ENCODE data around the gene MACROH2A2.

MACROH2A2 gene

DNA sequence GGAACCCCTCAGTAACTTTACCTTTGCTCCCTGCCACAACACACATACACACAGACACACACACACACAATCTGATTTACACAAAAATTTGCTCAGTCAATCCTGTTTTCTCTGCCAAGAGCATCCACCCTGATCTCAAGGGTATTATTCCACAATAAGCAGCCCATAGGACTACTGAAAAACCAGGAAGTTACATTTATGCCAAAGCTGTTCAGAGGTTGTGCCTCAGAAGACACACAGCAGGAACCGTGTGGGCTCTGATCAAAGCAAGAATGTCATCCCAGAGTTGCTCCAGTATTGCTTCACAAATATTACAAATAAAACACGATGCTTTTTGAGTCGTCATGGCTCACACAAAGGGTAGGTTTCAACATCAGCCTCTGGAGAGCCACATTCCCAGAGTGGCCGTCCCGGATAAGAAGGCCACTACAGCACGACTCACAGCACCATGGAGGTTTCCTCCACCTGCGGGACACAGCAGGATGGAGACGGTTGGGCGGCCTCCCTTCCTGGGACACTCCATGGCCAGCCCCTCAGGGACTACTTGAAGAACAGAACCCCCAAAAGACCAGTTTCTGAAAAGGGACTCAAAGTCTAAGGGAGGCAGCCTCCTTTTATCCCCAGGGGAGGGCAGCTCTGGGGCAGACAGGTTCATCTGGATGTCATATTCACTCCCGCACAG, 78.4 kb downstream of the MACROH2A2 start:
- DNase-seq (ENCODE audit: low spot score) = peak; percentile 40

DNA sequence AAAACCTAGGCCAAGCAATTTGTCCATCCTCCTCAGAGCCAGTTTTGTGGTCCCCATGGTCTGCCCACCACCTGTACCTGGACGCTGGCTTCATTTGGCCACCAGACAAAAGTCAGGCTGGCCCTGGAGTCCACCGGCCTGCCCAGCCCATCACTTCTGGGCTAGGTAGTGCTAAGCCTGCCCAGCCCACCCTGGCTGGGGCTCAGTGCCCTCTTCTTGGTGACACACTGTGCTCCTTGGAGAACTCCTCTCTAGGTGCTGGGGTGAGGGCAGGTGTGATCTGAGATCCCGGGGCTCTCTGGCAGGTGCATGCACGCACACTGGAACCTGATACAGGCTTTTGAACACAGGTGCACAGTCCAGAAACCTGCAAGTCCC, 78.9 kb downstream of the MACROH2A2 start:
- no peak for DNase-seq (ENCODE audit: low spot score)

DNA sequence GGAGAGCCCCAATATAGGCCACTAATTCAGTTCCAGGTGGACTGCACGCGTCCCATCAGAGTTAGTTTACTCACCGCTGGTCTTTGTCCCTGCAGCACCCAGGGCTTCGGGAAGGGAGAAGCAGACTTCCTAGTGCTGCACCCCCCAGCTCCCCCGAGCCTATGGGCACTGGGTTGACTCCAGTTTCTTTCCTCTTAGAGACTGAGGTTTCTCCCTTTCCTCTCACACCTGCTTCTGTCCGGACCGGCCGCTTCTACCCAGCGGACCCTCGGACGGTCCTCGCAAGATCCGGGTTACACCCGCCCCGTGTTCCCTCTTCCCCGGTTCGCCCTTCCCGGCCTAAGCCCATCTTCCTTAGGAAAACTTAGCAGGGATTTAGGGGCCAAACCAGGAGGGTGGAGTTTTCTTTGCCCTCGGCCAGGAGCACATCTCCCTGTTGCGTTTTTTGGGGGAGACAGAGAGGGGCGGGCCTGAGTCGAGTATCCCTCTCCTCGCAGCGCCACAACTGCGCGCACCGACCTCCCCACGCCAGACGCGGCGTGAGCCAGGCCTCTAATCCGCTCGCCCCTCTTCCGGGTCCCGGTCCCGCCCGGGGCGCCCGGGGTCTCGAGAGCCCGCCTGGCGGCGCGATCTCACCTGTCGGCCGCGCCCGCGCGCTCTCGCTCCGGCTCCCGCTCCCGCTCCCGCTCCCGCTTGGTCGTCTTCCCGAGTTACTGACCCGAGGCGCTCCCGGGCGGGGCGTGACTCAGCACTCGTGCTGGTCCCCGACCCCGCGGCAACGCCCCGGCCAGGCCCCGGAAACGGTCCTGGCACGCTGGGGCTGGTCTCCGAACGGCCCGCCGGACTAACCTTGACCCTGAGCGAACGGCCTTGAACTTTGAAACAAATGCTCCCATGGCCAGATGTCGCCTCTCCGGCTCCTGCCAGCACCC, 79.7 kb downstream of the MACROH2A2 start, which contains the start of gene AIFM2:
Gene AIFM2 (minus strand): TSS at position 728 of the 932 bp plus-strand sequence. CDS start 8,741 bp downstream, outside the sequence.
- peak; percentile 92 for DNase-seq (ENCODE audit: low spot score)

DNA sequence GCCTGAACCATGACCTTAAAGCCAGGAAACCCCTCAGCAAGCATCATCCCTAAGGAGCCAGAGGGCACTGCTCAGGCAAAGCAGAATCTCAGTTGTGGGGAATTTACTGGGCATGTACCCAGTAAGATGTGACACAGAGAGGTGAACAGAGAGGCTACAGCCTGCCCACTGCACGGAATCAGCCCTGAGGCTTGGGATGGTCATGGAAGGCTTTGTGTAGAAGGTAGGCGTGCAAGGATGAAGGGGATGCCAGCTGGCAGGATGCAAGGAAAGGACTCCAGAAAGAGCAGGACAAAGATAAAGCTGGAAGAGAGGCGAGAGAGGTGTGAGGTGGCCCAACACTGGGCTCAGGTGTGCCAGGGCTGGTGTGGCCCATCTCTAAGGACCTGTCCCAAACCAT, 82.4 kb downstream of the MACROH2A2 start:
- no peak for DNase-seq (ENCODE audit: low spot score)

DNA sequence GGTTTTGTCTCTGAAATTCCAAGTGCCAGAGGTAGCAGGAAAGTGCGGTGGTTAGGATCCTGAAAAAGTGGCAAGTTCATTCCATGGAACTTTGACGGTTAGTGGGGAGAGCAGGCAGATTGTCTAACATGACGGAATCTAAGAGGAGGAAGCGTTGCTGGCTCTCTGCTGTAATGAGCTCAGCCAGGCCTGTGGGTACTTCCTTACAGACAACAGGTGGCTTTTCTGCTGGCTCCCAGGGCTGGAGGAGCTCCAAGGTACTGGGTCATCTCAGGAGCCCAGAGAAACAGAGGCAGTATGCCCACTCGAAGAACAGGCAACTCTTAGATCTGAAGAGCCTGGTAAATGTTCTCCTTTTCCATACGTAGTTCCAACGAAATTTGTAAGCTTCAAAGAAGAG, 83.0 kb downstream of the MACROH2A2 start:
- DNase-seq (ENCODE audit: low spot score) = no peak

DNA sequence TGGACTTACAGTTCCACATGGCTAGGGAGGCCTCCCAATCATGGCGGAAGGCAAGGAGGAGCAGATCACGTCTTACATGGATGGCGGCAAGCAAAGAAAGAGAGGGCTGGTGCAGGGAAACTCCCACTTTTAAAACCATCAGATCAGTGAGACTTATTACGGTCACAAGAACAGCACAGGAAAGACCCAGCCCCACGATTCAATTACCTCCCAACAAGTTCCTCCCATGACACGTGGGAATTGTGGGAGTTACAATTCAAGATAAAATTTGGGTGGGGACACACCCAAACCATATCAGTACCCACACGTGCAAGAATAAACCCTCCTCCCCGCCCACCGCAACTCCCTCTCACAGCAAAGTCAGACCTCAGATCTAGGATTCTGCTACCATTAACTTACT, 84.5 kb downstream of the MACROH2A2 start:
- DNase-seq (ENCODE audit: low spot score) = no peak

DNA sequence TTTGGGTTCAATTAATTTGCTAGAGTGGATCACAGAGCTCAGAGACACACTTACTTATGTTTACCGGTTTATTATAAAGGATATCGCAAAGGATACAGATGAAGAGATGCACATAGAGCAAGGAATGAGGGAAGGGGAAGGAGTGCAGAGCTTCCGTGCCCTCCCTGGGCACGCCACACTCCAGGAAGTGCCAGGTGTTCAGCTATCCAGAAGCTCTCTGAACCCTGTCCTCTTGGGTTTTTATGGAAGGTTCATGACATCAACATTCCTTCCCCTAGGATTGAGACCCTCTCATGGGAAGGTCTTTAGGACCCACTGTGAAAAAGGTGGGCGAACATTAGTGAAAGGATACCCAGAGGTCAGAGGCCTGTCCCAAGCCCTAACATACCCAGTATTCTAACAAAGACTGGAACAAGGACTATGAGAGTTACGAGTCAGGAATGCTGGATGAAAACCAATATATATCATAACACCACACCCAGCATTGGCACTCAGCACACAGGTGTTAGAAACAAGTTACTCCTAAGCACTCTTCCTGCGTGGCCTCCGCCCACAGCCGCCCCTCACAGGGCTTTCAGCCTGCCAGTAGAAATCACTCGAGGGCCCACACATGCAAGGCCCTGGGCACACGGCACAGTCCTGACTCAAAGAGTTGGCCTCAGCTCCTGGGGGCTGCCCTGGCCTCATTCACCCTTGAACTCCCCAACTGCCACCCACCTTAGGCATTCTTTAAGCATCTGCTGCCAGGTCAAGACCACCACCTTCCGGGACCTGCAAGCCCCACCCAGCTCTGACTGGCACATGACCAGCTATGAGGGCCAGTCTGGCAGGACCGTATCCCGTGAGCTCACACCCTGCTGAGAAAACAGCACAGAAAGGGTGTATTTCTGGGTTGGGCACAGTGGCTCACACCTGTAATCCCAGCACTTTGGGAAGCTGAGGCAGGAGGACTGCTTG, 85.6 kb downstream of the MACROH2A2 start:
- DNase-seq (ENCODE audit: low spot score) = no peak

DNA sequence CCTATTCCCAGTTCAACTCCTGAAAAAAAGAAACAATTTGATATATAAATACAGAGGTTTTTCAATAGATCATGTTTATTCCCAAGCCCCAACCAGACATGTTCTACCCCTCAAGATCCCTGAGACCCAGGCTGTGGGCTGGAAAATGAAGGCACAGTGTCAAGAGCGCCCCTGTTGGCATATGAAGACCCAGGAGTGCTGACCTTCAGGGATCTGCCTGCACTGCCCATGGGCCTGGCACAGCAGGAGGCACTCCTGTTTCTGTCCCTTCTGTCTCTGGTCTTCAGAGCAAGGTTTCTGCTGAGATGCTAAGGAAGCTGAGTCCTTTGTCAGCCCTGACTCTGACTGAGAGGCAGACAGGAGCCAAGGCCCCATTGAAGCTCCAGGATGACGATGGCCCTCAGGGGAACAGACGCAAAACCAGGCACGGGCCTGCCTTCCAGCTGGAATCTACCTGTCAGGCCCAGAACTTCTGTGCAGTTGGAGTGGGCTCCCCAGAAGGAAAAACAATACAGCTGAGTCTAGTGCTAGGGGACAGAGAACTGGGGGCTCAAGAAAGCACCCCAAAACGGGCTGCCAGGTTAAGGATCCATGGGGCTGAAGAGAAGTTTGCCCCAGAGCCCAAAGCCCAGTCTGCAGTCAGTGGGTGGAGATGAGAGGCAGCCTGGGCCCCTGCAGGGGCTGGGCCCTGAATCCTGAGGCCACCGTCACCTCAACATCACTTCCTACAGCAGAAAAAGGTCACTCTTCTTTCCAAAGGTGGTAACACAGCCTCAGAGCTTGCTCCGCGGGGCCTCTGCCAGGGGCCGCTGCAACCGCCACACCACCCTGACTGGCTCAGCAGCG, 86.7 kb downstream of the MACROH2A2 start:
- no peak for DNase-seq (ENCODE audit: low spot score)

DNA sequence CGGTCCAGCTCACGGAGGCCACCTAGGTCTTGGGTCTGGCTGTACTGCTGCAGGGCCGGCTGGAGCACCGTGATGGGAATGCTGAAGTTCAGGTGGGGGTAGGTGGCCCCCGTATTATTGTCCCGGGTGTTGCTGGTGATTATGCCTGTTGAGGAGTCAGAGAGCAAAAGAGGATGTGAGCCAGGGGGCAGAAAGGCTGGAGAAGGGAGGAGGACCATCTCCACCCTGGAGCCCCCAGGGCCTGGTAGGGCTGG, 87.3 kb downstream of the MACROH2A2 start:
- DNase-seq (ENCODE audit: low spot score) = no peak

DNA sequence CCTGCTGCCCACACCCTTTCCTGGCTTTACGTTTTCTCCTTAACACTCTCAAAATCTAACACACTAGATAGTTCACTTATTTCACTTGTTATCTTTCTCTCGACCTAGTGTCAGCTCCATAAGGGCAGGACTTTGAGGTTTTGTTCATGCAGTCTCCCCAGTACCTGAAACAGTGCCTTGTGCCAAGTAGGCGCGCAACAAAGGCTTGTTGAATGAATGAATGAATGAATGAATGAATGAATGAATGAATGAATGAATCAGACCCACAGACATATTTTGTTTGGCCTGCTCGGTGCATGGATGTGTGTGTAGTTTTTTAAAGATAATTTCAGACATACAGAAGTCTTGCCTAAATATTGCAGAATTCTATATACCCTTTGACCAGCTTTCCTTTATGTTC, 87.7 kb downstream of the MACROH2A2 start:
- no peak for DNase-seq (ENCODE audit: low spot score)

DNA sequence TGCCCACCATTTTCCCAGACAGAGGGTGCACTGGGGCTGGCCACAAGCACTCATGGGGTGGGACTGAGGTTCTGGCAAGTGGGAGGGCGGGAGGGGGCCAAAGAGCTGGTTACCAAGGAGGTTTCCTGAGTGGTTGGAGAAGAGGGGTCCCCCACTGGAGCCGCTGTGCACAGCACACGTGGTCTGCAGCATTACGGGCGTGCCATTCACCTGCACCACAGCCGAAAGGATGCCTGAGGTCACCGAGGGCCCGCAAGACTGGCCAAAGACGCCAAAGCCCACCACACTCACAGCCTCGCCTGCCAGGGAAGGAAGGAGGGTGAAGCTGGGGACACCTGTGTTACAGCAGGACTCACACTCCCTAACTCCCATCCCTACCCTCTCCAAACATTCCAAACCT, 89.9 kb downstream of the MACROH2A2 start:
- DNase-seq (ENCODE audit: low spot score) = no peak

DNA sequence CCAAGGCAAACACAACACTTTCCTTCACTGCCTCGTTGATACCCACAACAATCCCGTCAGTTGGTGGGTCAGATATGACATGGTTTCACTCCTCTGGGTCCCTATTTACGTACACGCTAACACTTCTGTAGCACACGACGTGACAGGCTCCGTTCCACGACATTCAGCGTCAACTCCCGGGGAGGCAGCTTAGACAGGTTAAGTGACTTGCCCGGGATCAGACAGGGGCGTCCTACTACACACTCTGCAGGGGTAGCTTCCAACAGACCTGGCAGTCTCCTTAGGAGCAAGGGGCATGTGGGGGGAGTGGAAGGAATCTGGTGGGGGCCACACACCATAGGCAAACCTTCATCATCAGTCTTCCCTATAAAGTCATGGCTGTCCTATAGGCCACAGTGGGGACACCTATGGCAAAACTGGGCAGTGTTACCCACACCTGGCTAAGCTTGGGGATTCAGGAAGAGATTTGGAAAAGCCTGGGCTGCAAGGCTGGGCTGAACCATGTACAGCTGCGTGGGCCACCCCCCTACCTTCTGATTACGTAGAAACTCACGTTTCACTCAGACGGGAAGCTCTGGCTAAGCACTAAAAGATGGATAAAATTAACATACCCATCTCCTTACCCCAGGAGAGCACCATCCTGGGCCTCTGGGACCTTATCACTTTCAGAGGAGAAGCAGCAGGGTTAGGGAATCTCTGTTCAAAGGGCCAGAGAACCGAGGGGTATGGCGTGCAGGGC, 91.9 kb downstream of the MACROH2A2 start:
- DNase-seq (ENCODE audit: low spot score) = no peak

DNA sequence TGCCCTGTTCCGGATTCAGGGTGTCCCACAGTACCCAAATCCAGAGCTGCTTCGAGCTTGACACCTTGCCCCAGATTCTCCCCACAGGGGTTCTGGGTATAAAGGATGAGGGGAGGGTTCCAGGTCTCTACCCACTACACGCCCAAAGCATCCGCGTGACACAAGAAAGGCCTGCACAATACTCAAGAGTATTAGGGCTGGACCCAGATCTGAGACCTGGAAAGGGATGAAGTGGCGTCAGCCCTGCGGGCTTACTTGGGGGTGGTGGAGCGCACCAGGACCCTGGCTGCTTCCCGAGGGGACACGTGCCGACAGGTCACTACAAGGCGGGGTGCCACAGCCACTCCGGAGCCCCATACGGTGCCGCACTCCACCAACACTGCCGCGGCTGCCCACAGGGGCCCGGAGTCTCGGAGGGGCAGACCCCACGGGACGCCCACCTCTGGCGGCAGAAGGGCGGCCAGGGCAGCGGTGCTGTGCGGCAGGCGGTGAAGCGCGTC, 92.6 kb downstream of the MACROH2A2 start:
- no peak for DNase-seq (ENCODE audit: low spot score)

DNA sequence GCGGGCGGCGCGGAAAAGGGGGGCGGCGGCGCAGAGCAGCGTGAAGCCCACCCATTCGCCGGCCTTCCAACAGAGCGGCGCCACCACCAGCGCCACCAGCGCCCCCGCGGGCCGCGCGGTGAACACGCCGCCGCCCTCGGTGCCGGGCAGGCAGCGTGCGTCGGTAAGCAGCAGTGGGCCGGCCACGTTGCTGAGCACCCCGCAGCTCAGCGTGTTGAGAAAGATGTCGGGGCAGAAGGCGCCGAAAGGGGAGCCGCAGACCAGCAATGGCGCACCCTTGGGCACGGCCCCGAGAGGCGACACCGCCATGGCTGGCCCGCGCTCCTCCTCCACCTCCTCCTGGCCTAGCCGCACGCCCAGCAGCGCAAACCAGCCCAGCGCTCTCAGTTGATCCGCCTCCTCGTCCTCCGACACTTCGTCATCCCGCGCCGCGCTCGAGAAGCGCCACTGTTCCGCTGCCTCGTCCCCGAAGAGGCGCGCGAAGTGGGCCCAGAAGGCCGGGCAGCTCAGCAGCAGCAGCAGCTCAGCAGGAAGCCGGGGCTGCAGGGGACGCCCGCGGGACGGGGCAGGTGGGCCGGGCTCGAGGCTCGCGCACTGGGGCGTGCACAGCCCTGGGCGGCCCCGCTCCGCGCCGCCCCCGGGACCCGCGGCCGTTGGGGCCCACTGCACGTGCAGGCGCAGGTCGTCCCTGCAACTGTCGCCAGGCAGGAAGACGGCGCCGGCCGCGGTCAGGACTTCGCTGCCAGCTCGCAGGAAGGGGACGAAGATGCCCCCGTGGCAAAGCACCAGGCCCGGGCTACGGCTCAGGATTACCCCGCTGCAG, 93.2 kb downstream of the MACROH2A2 start:
- peak; percentile 68 for DNase-seq (ENCODE audit: low spot score)

DNA sequence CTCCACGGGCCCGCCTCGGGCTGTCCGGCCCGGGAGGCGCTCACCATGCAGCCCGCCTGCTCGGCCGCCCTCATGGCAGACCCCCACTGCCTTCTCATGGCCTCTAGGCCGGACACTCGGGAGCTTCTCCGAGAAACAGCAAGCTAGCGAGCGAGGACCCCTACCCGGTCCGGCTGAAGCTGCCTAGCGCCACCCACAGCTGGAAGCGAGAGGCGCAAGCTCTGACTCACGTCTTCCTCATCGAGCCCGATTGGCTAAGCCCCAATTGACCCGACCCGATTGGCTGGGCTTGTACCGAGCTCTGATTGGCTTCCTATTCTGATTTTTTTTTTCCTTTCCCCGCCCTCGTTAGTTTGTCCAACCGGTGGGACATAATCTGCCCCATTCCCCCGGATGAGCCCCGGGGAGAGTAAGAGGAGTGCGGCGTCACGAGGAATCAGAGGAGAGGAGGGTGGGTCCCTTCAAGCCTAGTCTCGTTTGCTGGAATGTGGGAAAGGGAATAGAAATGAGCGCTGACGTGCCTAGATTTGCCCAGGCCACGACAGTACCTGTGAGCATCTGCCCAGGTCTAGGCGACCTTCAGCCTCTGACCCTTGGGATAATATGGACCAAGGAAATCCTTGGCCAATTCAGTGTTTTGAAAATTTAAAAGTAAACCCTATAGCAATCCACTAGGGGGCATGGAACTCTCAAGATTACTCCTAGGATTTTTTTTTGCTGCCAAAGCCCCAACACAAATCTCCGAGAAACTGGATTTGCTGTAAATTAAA, 94.0 kb downstream of the MACROH2A2 start, which contains the start of gene TYSND1:
Gene TYSND1 (minus strand): TSS at position 212 of the 770 bp plus-strand sequence. CDS start 114 bp downstream, at position 98.
- peak; percentile 99 for DNase-seq (ENCODE audit: low spot score)

DNA sequence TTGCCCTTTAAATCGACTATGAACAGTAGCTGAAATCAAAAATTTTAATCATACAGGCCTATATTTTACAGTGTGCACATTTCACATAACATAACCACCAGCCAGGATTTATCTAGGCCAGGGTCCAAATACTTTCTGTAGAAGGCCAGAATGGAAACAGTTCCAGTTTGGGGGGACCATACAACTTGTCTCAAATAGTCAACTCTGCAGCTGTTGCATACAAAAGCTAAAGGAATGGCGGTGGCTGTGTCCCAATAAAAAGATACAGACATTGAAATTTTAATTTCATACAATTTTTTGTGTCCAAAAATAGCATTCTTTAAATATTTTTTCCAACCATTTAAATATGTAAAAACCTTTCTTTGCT, 94.6 kb downstream of the MACROH2A2 start:
- no peak for DNase-seq (ENCODE audit: low spot score)

DNA sequence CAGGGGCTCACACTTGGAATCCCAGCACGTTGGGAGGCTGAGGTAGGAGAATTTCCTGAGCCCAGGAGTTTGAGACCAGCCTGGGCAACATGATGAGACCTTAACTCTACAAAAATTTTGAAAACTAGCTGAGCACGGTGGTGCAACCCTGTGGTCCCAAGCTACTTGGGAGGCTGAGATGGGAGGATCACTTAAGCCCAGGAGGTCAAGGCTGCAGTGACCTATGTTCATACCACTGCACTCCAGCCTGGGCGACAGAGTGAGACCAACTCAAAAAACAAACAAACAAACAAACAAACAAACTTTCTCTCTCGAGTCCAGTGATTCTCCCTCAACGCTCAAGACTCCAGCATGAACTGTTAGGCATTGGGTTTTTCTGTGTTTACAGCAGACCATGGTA, 95.9 kb downstream of the MACROH2A2 start:
- DNase-seq (ENCODE audit: low spot score) = no peak

DNA sequence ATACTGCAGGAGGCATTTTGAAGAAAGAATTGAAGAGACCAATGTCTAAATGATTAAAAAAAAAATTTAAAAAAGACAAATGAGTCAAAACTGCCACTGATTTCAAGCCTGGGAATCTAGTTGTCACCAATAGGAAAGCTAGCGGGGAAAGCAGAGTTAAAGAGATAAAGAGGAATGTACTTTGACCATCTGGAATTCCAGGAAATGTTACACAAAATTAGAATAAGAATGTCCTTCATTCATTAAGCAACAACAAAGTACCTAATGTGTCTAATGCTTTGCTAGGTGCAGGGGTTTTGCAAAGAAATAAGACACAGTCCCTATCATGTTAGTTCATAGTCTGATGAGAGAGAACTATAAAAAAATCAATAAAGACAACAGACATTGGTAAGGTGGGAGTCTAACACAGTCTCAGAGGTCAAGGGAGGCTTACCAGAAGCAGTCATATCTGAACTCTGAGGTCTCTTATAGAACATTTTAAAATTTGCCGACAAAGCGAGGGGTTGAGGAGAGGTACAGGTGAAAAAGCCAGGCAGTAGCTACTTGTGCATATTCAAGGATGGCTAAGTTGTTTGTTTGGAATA, 102.7 kb downstream of the MACROH2A2 start:
- no peak for DNase-seq (ENCODE audit: low spot score)
